ENCODE results near the gene UCP2.
A peak's percentile ranks its signal among the peaks of the same experiment; 100 is the strongest.

The UCP2 gene

DNA sequence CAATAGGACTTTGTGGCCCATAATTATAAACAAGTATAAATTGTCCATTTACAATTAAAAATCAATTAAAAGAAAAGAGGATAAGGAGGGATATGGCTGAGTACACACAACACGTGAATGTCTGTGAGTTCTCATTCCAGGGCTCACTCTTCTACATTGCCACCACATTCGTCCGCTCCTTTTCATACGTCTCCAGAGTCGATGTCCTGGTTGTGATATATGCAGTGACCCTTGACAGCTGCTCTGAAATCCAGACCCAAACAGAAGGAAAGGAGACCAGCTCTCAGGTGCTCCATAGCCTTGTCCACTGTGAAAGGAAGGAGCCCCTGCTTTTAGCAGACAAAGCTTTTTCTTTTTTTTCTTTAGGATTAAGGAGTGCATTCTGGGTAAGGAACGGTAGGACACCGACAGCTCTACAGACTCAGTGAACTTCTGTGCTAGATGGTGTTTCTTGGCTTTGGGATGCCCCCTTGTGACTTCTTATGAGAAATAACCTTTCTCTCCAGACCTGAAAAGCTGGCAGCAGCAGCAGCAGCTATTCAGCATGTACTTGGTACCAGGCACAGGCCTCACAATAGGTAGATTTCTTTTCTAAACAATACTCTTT lies 51.5 kb downstream of the UCP2 start:
- in situ Hi-C loops (cut with HindIII; ENCODE audit: low pct_unique_long_range_greater_than_20kb, low sequenced_read_pairs): no loop called here
- DNase-seq (ENCODE audit: low read depth in 1 of 2, low spot score in 1 of 2): peak; percentile 51 to 85
- no peak for TF ChIP-seq JUND (IDR thresholded peaks at IDR 0.05; ENCODE audit: low read depth)

- DNase-seq (ENCODE audit: low read depth in 1 of 2, low spot score in 1 of 2): no peak
- TF ChIP-seq JUND (IDR thresholded peaks at IDR 0.05; ENCODE audit: low read depth): no peak
- in situ Hi-C loops (cut with HindIII; ENCODE audit: low pct_unique_long_range_greater_than_20kb, low sequenced_read_pairs): no loop called here
These were observed 53.3 kb downstream of the UCP2 start for GRCh38 chr11:73929388-73929787.
